Stimulated activated CD8-positive, alpha-beta memory T cell treated with anti-CD3 and anti-CD28 coated beads, Interleukin-2, amount 100 ng/mL, for 48 hours (primary cell): ENCODE results near the gene PHKA1.
"Not testable (repeated sequence)": the region's sequence is repeated elsewhere in the genome, so short reads cannot be mapped to it uniquely, and the experiment has no call there.

Source experiments
- DNase-seq, 2 donors: peaks; one replicate each; pipeline ENCODE4 v3.0.0-alpha.2; 2020; ENCODE audit warnings: low read depth in 2 of 2

Gene PHKA1

DNA sequence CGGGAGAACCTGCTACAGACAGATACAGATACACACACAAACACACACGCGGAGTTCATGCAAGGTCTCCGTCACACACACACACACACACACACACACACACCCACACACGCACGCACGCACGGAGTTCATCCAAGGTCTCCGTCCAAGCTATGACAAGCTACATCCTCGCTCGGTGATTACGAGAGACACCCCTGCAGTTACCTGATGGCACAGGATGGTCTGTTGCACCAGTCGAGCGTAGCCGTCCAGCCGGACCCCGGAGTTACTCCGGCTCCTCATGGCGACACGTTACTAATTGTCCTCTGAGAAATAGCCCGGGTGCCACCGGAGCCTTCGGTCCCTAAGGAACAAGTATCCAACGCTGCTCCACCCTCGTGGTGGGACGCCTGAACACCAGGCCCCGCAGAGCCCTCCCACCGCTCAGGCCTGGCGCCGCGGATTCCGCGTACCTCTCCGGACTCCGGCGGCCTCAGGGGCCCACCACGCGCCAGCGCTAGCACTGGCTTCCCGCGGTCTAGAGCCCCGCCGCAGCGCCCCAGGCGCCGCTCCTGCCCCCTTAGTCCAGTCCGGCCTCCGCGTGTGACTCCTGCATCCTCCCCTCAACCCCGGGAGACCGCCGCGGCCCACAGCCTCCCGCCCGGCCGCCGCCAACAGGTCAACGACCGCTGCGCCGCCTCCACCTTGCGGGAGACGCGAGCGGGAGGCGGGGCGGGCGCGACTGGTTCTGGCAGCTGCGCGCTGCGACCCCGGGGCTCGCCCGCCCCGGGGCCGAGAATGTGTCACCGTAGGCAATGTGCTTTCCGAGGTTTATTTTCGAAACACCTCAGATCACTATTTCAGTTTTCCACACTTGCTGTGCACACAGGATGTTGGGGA is at the start of gene PHKA1:
Gene PHKA1, minus strand, starts transcription at position 708 of the 879 bp plus-strand sequence. Its CDS starts 426 bp downstream, at position 282.
- peak; percentile 33 to 40 for DNase-seq

DNA sequence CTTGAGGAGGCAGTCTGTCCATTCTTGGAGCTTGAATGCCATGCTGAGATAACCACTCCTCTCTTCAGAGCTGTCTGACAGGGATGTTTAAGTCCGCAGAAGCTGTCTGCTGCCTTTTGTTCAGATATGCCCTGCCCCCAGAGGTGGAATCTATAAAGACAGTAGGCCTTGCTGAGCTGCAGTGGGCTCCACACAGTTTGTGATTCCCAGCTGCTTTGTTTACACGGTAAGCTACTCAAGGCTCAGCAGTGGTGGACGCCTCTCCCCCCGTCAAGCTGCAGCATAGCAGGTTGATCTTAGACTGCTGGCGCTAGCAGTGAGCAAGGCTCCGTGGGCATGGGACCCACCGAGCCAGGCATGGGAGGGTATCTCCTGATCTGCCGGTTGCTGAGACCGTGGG is 46.3 kb upstream of the PHKA1 start:
- not testable (repeated sequence) for DNase-seq

DNA sequence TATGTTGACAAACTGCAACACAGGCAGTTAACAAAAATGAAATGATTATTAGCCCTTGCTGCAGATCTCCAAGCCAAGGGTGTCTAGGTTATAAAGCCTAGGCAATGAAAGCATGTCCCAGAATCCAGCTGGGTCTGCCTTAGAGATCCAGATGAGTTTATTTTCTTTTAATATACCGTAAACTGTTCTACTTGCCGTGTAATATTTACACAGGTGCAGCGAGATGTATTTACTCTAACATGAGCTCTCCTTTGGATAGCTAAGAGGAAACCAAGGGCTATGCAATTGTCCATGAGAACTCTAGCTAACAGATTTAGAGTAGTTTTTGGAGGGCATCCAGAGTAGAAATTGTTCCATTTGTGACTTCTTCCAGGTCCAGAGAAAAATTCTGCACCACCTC is 34.4 kb upstream of the PHKA1 start:
- DNase-seq, result not testable (repeated sequence)

DNA sequence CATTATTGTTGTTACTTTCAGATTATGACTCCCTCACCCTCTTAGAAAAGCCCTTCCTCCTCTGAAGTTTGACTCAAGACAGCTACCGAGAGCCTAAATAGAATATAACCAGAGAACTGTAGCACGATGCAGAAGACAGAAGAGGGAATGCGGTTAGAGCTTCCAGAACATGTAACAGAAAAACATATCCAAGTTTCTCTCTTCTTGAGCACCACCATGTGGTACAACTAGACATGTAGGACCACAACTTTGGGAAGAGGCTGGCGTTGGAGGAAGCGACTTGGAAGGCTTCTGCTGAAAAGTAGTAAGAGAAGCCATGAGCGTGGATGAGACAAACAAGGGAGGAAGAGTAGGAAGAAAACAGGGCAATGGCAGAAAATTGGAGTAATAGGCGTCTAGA is 31.4 kb upstream of the PHKA1 start:
- not testable (repeated sequence) for DNase-seq

DNA sequence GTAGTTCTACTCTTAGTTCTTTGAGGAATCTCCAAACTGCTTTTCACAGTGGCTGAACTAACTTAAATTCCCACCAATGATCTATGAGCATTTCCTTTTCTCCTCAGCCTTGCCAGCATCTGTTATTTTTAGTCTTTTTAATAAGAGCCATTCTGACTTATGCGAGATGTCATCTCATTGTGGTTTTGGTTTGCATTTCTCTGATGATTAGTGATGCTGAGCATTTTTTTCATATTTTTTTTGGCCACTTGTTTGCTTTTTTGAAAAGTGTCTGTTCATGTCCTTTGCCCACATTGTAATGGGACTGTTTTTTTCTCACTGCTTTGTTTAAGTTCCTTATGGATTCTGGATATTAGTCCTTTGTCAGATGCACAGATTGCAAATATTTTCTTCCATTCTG is 21.5 kb upstream of the PHKA1 start:
- no peak for DNase-seq

DNA sequence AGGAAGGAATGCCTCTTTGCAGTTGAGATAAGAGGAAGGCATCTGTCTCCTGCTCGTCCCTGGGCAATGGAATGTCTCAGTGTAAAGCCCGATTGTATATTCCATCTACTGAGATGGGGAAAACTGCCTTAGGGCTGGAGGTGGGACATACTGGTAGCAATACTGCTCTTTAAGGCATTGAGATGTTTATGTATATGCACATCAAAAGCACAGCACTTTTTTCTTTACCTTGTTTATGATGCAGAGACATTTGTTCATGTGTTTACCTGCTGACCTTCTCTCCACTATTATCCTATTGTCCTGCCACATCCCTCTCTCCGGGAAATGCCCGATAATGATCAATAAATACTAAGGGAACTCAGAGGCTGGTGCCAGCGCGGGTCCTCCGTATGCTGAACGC is 19.5 kb upstream of the PHKA1 start:
- not testable (repeated sequence) for DNase-seq

DNA sequence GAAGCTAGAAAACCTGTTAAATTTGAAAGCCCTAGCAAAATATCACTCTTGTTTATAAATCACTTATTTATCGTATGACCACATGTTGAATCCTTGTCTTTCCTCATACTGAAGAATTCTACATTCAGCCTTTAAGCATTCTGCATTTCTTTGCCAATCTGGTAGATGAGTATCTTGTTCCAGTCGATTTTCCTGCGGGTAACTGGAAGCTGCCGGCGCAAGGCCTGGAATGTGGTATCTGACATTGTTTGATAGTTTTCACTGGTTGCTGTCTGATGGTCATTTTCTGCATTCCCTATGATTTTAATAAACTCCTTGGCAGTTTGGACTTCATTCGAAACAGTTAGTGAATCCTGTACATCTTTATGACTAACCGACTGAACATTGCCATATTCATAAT is 13.7 kb upstream of the PHKA1 start:
- DNase-seq, result no peak

DNA sequence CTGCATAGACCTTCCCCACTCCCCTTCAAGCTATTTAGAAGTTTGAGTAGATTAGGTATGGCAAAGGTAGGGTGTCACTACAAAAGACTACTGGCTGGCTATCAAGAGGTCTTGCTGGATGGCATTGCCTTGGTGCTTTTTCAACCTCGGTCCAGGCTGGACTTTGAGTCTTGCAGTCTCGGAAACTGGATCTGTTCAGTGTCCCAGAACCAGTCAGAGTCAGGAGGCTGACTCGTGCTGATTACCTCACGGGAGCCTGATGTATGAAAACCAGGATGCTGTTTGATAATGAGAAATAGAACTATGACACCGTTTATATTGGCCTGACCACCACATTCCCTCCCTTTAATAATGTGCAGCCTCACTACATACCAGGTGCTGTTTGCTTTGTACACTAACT is 2.7 kb upstream of the PHKA1 start:
- no peak for DNase-seq

DNA sequence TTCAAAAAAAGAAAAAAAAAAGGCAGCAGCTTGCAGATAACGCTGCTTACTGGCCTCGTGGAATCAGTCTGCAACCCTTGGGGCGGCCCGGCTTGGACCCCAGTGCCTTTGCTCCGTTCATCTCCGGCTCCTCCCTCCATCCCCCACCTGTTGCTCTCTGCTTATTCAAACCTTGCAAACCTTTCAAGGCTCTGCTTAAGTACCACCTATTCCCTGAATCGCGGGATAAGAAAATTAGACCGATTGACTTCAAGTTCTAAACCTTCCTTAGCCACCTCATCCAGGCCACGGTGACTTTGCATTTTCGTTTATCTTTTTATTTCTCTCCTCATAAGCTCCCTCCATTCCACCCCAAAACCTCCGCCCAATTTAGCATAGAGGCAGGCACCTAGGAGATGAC is 1.4 kb upstream of the PHKA1 start:
- no peak for DNase-seq

DNA sequence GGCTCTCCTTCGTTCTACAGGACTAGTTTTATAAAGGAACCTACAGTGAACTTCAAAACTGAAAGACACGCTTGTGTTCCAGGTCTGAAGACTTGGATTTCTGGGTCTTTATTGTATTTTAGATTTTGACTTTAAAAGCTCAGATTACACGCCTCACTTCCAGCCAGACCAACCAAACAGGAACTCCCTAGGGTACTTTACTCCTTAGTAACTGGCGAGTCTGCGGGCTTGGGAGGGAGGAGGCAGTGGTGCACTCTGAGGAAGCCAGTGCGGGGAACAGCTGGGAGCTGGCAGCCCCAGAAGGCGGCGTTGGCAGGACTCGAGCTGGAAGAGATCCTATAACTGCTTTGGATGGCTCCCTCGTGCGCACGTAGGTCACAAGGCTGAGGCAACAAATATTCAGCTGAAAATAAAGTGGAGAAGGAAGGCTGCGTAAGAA is 391 bp upstream of the PHKA1 start:
- no peak for DNase-seq

DNA sequence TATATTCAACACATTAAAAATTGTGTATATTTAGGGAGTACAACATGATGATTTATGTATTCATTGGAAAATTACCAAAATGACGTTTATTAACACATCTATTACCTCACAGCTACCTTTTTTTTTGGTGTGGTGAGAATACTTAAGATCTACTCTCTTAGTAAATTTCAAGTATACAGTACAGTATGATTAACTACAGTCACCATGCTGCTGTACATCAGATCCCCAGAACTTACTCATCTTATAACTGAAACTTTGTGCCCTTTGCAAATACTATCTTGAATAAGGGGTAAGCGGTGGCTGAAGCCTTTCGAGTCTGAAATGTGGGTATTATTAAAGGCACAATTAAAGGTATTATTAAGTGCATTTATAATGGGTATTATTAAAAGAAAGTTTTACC is 976 bp downstream of the PHKA1 start:
- DNase-seq, result no peak

DNA sequence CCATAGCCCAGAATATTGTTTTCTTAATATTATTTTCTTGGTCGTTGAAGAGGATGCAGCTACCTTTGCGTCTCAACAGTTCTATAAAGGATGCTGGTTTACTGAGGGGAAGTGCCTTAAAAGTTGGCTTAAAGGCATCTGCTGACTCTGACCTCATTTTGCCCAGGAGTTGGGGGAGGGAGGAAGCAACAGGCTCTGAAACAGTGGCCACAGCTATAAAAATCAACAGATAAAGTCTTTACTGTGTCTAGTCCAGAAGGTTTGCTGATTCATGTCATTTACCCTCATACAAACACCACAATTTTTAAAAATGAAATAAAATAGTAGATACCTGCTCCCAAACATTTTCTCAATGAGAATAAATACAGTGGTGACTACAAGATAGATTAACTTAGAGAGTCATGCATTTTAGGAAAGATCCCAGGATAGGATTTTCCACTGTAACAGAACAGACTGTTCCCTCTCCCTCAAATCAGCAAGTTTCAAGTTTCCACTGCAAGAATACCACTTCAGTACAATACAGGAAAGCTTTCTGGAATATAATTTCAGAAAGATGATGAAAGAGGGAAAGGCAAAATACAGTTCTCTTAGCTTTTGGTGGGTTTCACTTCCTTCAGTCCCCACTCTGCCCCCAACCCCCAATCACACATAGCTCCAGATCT is 1.9 kb downstream of the PHKA1 start:
- DNase-seq, result no peak

DNA sequence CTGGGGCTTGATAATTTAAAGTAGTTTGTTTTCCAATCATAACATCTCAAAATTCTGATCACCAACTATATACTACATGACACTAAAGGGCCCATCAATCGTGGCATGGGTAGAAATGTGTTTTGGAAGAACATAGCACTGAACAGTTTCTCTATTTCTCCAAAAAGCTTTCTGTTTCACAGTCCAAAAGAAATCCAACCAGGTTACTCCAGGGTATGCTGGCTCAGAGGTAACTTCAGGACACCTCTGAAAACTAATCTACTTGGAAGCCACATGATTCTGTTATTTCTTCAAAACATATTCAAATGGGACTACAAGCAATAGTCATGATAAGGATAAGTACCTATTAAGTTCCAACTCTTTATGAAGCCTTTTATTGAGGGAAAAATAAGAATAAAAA is 8.3 kb downstream of the PHKA1 start:
- no peak for DNase-seq

DNA sequence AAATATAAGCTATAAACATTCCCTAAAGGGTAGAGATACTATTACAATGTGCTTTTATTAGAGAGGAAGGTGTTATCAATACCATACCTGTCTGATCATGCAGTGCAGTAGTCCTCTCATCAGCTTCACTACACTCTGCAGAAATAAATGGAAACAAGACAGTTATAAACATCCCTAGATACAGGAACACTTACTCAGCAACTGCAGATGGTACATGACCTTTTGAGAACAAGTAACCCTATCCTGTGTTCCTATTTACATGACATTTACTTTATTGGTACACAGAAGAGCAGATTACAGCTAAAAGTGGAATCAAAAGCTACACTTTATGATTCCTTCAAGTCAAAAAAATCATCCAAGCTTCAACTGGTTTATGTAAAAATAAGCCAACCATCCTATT is 9.0 kb downstream of the PHKA1 start:
- DNase-seq, result no peak

DNA sequence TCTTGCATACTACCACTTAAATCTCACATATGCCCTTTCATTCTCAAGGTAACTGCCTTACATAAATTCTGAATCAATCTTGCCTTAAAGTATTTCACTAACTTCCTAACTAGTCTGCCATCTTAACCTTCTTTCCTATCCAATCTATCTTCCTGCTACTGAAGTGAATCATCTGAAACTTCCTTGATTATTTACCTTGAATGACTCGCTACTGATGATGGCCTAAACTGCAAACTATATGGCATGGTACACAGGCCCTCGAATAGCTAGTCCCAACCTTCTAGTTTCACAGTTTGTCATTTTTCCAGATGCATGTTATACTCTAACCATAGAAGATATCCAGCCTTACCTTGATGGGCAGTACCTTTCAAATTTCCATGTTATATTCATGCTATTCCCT is 19.9 kb downstream of the PHKA1 start:
- DNase-seq, result no peak

DNA sequence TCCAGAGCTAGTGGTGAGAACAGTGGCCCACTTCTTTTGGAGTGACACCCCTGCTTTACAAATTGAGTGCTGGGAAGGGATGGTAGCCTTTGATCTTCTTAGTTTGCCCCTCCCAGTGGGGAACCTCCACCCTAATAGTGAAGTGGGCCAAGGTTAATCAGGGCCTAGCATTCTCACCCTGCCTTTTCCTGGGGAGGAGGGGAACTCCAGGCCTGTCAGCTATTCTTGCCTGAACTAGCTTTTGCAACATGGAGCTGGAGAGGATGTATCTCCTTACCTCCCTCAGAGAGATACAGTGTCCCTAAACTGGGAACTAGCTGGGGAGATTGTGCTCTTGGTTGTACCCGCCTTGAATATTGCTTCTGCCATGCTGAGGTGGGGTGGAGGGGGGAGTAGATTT is 20.6 kb downstream of the PHKA1 start:
- no peak for DNase-seq

DNA sequence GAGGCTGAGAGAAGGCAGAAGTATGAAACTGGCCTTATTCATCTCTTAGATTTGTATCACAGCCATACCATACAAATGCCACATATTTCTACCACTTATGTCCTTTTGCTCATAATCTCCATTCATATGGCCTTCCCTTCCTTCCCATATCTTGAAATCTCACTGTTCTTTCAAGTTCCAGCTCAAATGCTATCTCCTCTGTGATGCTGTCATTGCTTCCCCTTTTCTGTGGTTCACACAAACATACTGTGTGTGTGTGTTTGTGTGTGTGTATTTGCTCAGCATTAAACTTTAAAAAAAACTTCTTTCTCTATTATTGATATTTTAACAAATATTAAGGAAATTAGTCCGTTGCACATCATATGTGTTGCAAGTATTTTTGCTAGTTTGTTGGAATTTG is 26.7 kb downstream of the PHKA1 start:
- no peak for DNase-seq

DNA sequence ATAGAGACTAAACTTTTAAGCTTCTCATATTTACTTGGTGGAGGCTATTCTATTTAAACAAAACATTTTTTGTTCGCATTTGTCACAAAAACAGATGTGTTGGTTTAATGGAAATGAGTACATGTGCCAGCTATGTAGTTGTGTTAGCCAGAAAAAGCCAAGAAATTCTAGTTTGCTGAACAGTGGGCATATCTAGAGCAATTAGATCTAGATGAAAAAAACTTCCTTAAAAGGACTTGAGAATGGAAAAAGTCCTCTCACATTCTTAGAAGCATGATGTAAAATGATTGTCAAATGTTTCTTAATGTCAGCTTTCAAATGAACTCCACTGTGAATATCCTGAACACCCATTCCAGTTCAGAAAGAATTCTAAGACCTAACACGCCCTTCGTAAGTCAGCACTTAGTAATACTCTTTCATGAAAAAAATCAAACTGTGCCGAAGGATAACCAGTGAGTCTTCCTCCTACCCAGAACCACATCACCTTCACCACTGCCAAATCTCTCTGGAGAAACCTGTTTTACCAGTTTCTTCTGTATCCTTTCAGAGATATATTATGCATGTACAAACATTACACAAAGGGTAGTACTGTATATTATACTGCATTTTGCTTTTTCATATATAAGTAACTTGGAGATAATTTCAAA is 28.2 kb downstream of the PHKA1 start:
- DNase-seq, result no peak

DNA sequence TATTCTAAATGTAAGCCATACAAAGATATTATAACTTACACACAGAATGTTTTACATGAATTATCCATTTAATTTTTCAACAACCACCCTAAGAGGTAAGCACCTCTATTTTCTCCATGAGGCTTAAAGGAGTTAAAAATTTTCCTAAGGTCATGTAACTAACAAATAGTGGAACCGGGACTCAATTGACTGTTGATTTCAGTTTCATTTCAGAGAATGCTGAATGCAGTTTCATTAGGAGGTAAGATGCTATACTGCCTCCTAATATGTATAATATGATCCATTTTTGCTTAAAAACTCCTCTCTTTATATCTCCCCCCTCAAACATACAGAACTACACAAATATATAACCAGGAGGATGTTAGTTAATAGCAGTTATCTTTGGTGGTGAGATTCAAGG is 29.1 kb downstream of the PHKA1 start:
- DNase-seq, result no peak

DNA sequence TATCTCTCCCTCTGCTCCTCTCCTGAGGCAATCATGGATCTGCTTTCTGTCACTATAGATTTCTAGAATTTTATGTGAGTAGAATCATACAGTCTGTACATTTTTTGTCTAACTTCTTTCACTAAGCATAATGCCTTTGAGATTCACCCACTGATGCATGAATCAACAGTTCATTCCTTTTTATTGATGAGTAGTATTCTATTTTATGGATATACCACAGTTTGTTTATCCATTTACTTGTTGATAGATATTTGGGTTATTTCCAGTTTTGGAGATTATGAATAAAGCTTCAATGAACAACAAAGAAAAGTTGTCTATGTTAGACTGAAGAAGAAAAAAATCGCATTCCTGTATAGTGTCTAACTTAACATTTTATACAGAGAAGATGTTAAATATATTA is 30.5 kb downstream of the PHKA1 start:
- DNase-seq, result no peak

DNA sequence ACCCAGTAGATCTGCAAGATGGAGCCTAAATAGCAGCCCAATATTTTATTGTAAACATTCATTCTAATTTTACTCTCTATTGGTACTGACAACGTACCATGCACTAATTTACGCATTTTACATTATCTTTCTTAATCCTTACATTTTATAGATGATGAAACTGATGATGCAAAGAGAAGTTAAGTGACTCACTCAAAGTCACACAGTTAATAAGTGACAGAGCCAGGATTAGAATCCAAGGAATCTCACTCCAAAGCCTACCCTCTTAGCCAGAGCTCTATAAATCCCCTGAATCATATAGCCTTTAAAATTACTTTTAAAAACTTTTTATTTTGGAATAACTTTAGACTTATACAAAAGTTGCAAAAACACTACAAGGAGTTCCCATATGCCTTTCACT is 37.6 kb downstream of the PHKA1 start:
- DNase-seq, result no peak

DNA sequence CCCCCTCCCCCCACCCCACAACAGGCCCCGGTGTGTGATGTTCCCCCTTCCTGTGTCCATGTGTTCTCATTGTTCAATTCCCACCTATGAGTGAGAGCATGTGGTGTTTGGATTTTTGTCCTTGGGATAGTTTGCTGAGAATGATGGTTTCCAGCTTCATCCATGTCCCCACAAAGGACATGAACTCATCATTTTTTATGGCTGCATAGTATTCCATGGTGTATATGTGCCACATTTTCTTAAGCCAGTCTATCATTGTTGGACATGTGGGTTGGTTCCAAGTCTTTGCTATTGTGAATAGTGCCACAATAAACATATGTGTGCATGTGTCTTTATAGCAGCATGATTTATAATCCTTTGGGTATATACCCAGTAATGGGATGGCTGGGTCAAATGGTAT is 40.2 kb downstream of the PHKA1 start:
- not testable (repeated sequence) for DNase-seq

DNA sequence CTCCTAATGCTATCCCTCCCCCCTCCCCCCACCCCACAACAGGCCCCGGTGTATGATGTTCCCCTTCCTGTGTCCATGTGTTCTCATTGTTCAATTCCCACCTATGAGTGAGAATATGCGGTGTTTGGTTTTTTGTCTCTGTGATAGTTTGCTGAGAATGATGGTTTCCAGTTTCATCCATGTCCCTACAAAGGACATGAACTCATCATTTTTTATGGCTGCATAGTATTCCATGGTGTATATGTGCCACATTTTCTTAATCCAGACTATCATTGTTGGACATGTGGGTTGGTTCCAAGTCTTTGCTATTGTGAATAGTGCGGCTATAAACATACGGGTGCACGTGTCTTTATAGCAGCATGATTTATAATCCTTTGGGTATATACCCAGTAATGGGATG is 44.6 kb downstream of the PHKA1 start:
- DNase-seq, result not testable (repeated sequence)
